ENCODE data around the gene TPST1. TPM values are rescaled to one million over a fixed set of nuclear protein-coding genes. Genes with fewer than 3 reads are reported as not detected.

Gene TPST1
- total and polyA plus RNA-seq, 9 of the 15 experiments (the other 6 are each of a cell fraction or from before 2014, with no cell fraction given): 0.15 to 2.2 (median 0.53) TPM

- H2AFZ ChIP-seq (ENCODE audit: low read depth, low read length): no peak overlapping the region
- ATAC-seq (no peak), DNase-seq (ENCODE audit: extremely low read depth in 1 of 4, low spot score in 3 of 4) (no peak), FAIRE-seq (no peak)
- H3K79me2 ChIP-seq (ENCODE audit: control insufficient read depth, insufficient read depth, low read length): no peaks in the 10 kb centered on the region
- BruUV-seq (replicated peaks): no TSS peak
- ChIA-PET CTCF (ENCODE audit: low intra/inter-chr PET ratio) (no interaction called here), POLR2A (interaction anchor here (0.6 kb wide), 1 partner anchor 41 kb away, joined by 3 read pairs; no protein-coding TSS in a partner anchor)
- no peaks in the 10 kb centered on the region for H3K4me1 ChIP-seq (replicated peaks in 1 of 2; ENCODE audit: control insufficient read depth in 2 of 2, insufficient read depth in 2 of 2, low read length in 2 of 2)
- H3K4me3 ChIP-seq: no peak overlapping the region
- WGBS (ENCODE audit: insufficient coverage, low coverage, missing lambda C conversion rate): 0% methylated on average over 2 of the region's 2 CpGs
- H3K9ac ChIP-seq (ENCODE audit: insufficient read depth in 1 of 2, low read depth in 2 of 2, low read length in 2 of 2): no peak overlapping the region
- peaks cover 7 to 22% of the 10 kb centered on the region in 2 experiments; a peak in 4 of 5 replicates for H3K27me3 ChIP-seq (ENCODE audit: control insufficient read depth in 2 of 2, insufficient read depth in 2 of 2, low read length in 2 of 2)
- intact Hi-C loops (cut with micrococcal nuclease): no loop called here
- H4K20me1 ChIP-seq (replicated peaks; ENCODE audit: control insufficient read depth, insufficient read depth, low read length): no peaks in the 10 kb centered on the region
- H3K36me3 ChIP-seq (ENCODE audit: control insufficient read depth, insufficient read depth, low read length): no peaks in the 10 kb centered on the region
- no peak overlapping the region for H3K4me2 ChIP-seq (ENCODE audit: insufficient read depth, low read length)
- no peak for TF ChIP-seq EGR1 (conservative IDR thresholded peaks at IDR 0.05)
- TF ChIP-seq CBFB (CRISPR knock-in tag; IDR thresholded peaks at IDR 0.05): no peak
- no peak for TF ChIP-seq ARID3A (IDR thresholded peaks at IDR 0.05; ENCODE audit: borderline replicate concordance, low read depth, low read length)
- TF ChIP-seq ZNF316 (IDR thresholded peaks at IDR 0.05): no peak
- in situ Hi-C loops (cut with MboI): no loop called here
- H3K27ac ChIP-seq (ENCODE audit: extremely low read depth, low read depth, low read length): no peak overlapping the region
- H3K9me3 ChIP-seq (replicated peaks; ENCODE audit: control insufficient read depth, insufficient read depth, low read depth, low read length): 0 out of 2 replicates have a peak, but pooled peaks cover 3% of the 10 kb centered on the region
- H3K9me1 ChIP-seq (ENCODE audit: control insufficient read depth, insufficient read depth, low read length): no peaks in the 10 kb centered on the region
These were observed 28.2 kb upstream of the TPST1 start for GRCh38 chr7:66176914-66177313.

- DNase-seq (ENCODE audit: extremely low read depth in 1 of 4, low spot score in 3 of 4) (no peak), FAIRE-seq (no peak), ATAC-seq (no peak)
- POLR2A ChIA-PET: no interaction called here
- WGBS (ENCODE audit: insufficient coverage, low coverage, missing lambda C conversion rate): 14% methylated on average over 2 of the region's 2 CpGs
- intact Hi-C loops (cut with micrococcal nuclease): no loop called here
- H3K27ac ChIP-seq (ENCODE audit: extremely low read depth, low read depth, low read length): no peak overlapping the region
- no peaks in the 10 kb centered on the region for H3K79me2 ChIP-seq (ENCODE audit: control insufficient read depth, insufficient read depth, low read length)
- H3K4me2 ChIP-seq (ENCODE audit: insufficient read depth, low read length): no peak overlapping the region
- BruUV-seq (replicated peaks): no TSS peak
- in situ Hi-C loops (cut with MboI): no loop called here
- CTCF ChIA-PET (ENCODE audit: low intra/inter-chr PET ratio): no interaction called here
- no peak overlapping the region for H3K4me3 ChIP-seq
- H3K36me3 ChIP-seq (ENCODE audit: control insufficient read depth, insufficient read depth, low read length): no peaks in the 10 kb centered on the region
- no peak overlapping the region for H3K9ac ChIP-seq (ENCODE audit: insufficient read depth in 1 of 2, low read depth in 2 of 2, low read length in 2 of 2)
- peaks cover 8 to 28% of the 10 kb centered on the region in 2 experiments; a peak in 4 of 5 replicates for H3K27me3 ChIP-seq (ENCODE audit: control insufficient read depth in 2 of 2, insufficient read depth in 2 of 2, low read length in 2 of 2)
- H3K9me1 ChIP-seq (ENCODE audit: control insufficient read depth, insufficient read depth, low read length): no peaks in the 10 kb centered on the region
- no peaks in the 10 kb centered on the region for H3K4me1 ChIP-seq (replicated peaks in 1 of 2; ENCODE audit: control insufficient read depth in 2 of 2, insufficient read depth in 2 of 2, low read length in 2 of 2)
- no peaks in the 10 kb centered on the region for H4K20me1 ChIP-seq (replicated peaks; ENCODE audit: control insufficient read depth, insufficient read depth, low read length)
- H3K9me3 ChIP-seq (replicated peaks; ENCODE audit: control insufficient read depth, insufficient read depth, low read depth, low read length): 0 out of 2 replicates have a peak, but pooled peaks cover 3% of the 10 kb centered on the region
- no peak overlapping the region for H2AFZ ChIP-seq (ENCODE audit: low read depth, low read length)
- TF ChIP-seq ATF3 (IDR thresholded peaks at IDR 0.05): no peak
- TF ChIP-seq ATF3 (CRISPR knock-in tag; conservative IDR thresholded peaks at IDR 0.05): no peak
- TF ChIP-seq ZHX1 (conservative IDR thresholded peaks at IDR 0.05; ENCODE audit: low read length): no peak
- no peak for TF ChIP-seq TCF3 (CRISPR knock-in tag; IDR thresholded peaks at IDR 0.05)
- TF ChIP-seq ZFPM2 (CRISPR knock-in tag; IDR thresholded peaks at IDR 0.05): no peak
- TF ChIP-seq ZNF551 (CRISPR knock-in tag; IDR thresholded peaks at IDR 0.05): no peak
- no peak for TF ChIP-seq ZNF561 (CRISPR knock-in tag; conservative IDR thresholded peaks at IDR 0.05)
- no peak for TF ChIP-seq NCOA4 (IDR thresholded peaks at IDR 0.05; ENCODE audit: partially characterized antibody)
These were observed 26.9 kb upstream of the TPST1 start for GRCh38 chr7:66178258-66178657.

Data from K562 (cell line).